HEK293 (cell line): ENCODE results near the gene ACTR1B.

Source experiments
- CTCF ChIA-PET: fragments of 350-600 bp; formaldehyde crosslinking; extraction: SDS; loops from one replicate; lab custom pipeline; 2021; ENCODE audit warnings: antibody characterized with exemption; lab: Yijun Ruan, JAX
- POLR2A ChIA-PET: fragments of 300-600 bp; formaldehyde crosslinking; extraction: SDS; loops from one replicate; lab custom pipeline; 2020; ENCODE audit warnings: antibody characterized with exemption, inconsistent platforms; lab: Yijun Ruan, JAX
- H3K27ac ChIP-seq: fragments of 200-500 bp; sonication (Bioruptor generic); 2 replicates; pipeline ENCODE4 v1.5.1; 2014; ENCODE audit warnings: low read depth, low read length, control low read depth, inconsistent platforms; ENCODE audit errors: extremely low read depth
- H3K36me3 ChIP-seq, 2 experiments: fragments of 200-500 bp in 1 of 2; sonication (Bioruptor generic) in 1 of 2; 1 replicate in 1 of 2; 2 replicates in 1 of 2; pipeline ENCODE4 v1.5.1; 2014 to 2017; ENCODE audit warnings: inconsistent platforms in 2 of 2, low read length in 2 of 2; ENCODE audit not compliant: control insufficient read depth in 2 of 2, insufficient read depth in 1 of 2
- H3K4me1 ChIP-seq: fragments of 200-500 bp; sonication (Bioruptor generic); 2 replicates; pipeline ENCODE4 v1.5.1; 2014; ENCODE audit warnings: mild to moderate bottlenecking, low read length, inconsistent platforms; ENCODE audit not compliant: control insufficient read depth, insufficient read depth
- H3K4me3 ChIP-seq: 2 replicates; pipeline ENCODE4 v1.5.1; 2011; ENCODE audit warnings: low read depth, mild to moderate bottlenecking, control low read depth, low read length, moderate library complexity
- H3K9me3 ChIP-seq: fragments of 200-500 bp; sonication (Bioruptor generic); 2 replicates; pipeline ENCODE4 v1.5.1; 2014; ENCODE audit warnings: low read depth, low read length, inconsistent platforms; ENCODE audit not compliant: control insufficient read depth, insufficient read depth
- BCL11B ChIP-seq: fragments of 450-650 bp; formaldehyde crosslinking; IDR thresholded peaks from 2 replicates; pipeline ENCODE4 v1.5.1; 2016; ENCODE audit warnings: low read depth, missing biosample characterization, missing genetic modification characterization
- PRDM4 ChIP-seq: fragments of 450-650 bp; formaldehyde crosslinking; IDR thresholded peaks from 2 replicates; pipeline ENCODE4 v1.5.1; 2017; ENCODE audit warnings: missing biosample characterization, missing genetic modification characterization
- RBAK ChIP-seq: fragments of 450-650 bp; formaldehyde crosslinking; IDR thresholded peaks from 2 replicates; pipeline ENCODE4 v1.5.1; 2016; ENCODE audit warnings: missing biosample characterization, missing genetic modification characterization
- TCF7L2 ChIP-seq: IDR thresholded peaks from 2 replicates; pipeline ENCODE4 v1.6.1; 2011; ENCODE audit warnings: low read depth, mild to moderate bottlenecking, inconsistent platforms, low read length, moderate library complexity, borderline replicate concordance
- TSHZ1 ChIP-seq: fragments of 450-650 bp; formaldehyde crosslinking; IDR thresholded peaks from 2 replicates; pipeline ENCODE4 v1.5.1; 2016; ENCODE audit warnings: missing biosample characterization, missing genetic modification characterization, borderline replicate concordance
- ZBTB1 ChIP-seq: fragments of 450-650 bp; formaldehyde crosslinking; IDR thresholded peaks from 2 replicates; pipeline ENCODE4 v1.5.1; 2016; ENCODE audit warnings: missing biosample characterization, missing genetic modification characterization
- ZBTB20 ChIP-seq: fragments of 450-650 bp; formaldehyde crosslinking; IDR thresholded peaks from 2 replicates; pipeline ENCODE4 v1.5.1; 2016; ENCODE audit warnings: missing biosample characterization, missing genetic modification characterization
- ZBTB26 ChIP-seq: fragments of 450-650 bp; formaldehyde crosslinking; optimal IDR thresholded peaks from 2 replicates; pipeline ENCODE3; 2016; ENCODE audit warnings: missing biosample characterization, mild to moderate bottlenecking, missing genetic modification characterization
- ZBTB8A ChIP-seq: fragments of 450-650 bp; formaldehyde crosslinking; IDR thresholded peaks from 2 replicates; pipeline ENCODE4 v1.5.1; 2016; ENCODE audit warnings: missing biosample characterization, missing genetic modification characterization
- ZFP41 ChIP-seq: fragments of 450-650 bp; formaldehyde crosslinking; IDR thresholded peaks from 2 replicates; pipeline ENCODE4 v1.5.1; 2016; ENCODE audit warnings: missing biosample characterization, missing genetic modification characterization, borderline replicate concordance
- ZNF19 ChIP-seq: fragments of 450-650 bp; formaldehyde crosslinking; IDR thresholded peaks from 2 replicates; pipeline ENCODE4; 2016; ENCODE audit warnings: missing biosample characterization, missing genetic modification characterization, low read depth
- ZNF202 ChIP-seq: fragments of 450-650 bp; formaldehyde crosslinking; IDR thresholded peaks from 2 replicates; pipeline ENCODE4 v1.5.1; 2016; ENCODE audit warnings: missing biosample characterization, missing genetic modification characterization, borderline replicate concordance
- ZNF433 ChIP-seq: fragments of 450-650 bp; formaldehyde crosslinking; IDR thresholded peaks from 2 replicates; pipeline ENCODE4 v1.5.1; 2016; ENCODE audit warnings: missing biosample characterization, missing genetic modification characterization, low read depth
- ZNF544 ChIP-seq: fragments of 450-650 bp; formaldehyde crosslinking; IDR thresholded peaks from 2 replicates; pipeline ENCODE4 v1.5.0; 2017; ENCODE audit warnings: missing biosample characterization, missing genetic modification characterization
- ZNF610 ChIP-seq: fragments of 450-650 bp; formaldehyde crosslinking; IDR thresholded peaks from 2 replicates; pipeline ENCODE4 v1.5.1; 2016; ENCODE audit warnings: missing biosample characterization, missing genetic modification characterization, borderline replicate concordance
- ZNF645 ChIP-seq: fragments of 450-650 bp; formaldehyde crosslinking; IDR thresholded peaks from 2 replicates; pipeline ENCODE4; 2016; ENCODE audit warnings: missing biosample characterization, missing genetic modification characterization
- ZNF660 ChIP-seq: fragments of 450-650 bp; IDR thresholded peaks from 2 replicates; pipeline ENCODE4 v1.5.1; 2018; ENCODE audit warnings: missing biosample characterization, mild to moderate bottlenecking, missing genetic modification characterization
- ZNF692 ChIP-seq: fragments of 450-650 bp; formaldehyde crosslinking; IDR thresholded peaks from 2 replicates; pipeline ENCODE4 v1.5.1; 2016; ENCODE audit warnings: missing biosample characterization, missing genetic modification characterization
- ZNF707 ChIP-seq: fragments of 450-650 bp; formaldehyde crosslinking; IDR thresholded peaks from 2 replicates; pipeline ENCODE4 v1.5.1; 2016; ENCODE audit warnings: missing biosample characterization, missing genetic modification characterization
- TF ChIP-seq, protein P1 (sequence below): fragments of 450-650 bp; formaldehyde crosslinking; IDR thresholded peaks from 2 replicates; pipeline ENCODE4 v1.5.1; 2016; ENCODE audit warnings: missing biosample characterization, missing genetic modification characterization
- TF ChIP-seq, protein P2 (sequence below): fragments of 450-650 bp; formaldehyde crosslinking; IDR thresholded peaks from 2 replicates; pipeline ENCODE4 v1.5.1; 2016; ENCODE audit warnings: missing biosample characterization, missing genetic modification characterization

The ACTR1B gene

GRCh38 chr2:97658691-97659157 lies 5.1 kb downstream of the ACTR1B start:
- H3K4me1 ChIP-seq: 0 out of 2 replicates have a peak, but pooled peaks cover 2% of the 10 kb centered on the region
- peaks cover 0 to 74% of the 10 kb centered on the region in 2 experiments; a peak in 2 of 3 replicates for H3K36me3 ChIP-seq
- CTCF ChIA-PET: no interaction called here
- H3K4me3 ChIP-seq: no peak overlapping the region
- TF ChIP-seq ZNF202 (no peak), BCL11B (tag by site-specific recombination) (no peak), RBAK (no peak), ZNF692 (tag by site-specific recombination) (no peak), ZFP41 (no peak), ZBTB8A (no peak), ZNF19 (tag by site-specific recombination) (no peak), ZNF707 (tag by site-specific recombination) (no peak), PRDM4 (tag by site-specific recombination) (no peak), ZNF610 (tag by site-specific recombination) (no peak), ZBTB26 (tag by site-specific recombination) (no peak)
- TF ChIP-seq, protein P1, sequence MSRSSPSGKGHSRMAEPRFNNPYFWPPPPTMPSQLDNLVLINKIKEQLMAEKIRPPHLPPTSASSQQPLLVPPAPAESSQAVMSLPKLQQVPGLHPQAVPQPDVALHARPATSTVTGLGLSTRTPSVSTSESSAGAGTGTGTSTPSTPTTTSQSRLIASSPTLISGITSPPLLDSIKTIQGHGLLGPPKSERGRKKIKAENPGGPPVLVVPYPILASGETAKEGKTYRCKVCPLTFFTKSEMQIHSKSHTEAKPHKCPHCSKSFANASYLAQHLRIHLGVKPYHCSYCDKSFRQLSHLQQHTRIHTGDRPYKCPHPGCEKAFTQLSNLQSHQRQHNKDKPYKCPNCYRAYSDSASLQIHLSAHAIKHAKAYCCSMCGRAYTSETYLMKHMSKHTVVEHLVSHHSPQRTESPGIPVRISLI: no peak
- H3K9me3 ChIP-seq: no peaks in the 10 kb centered on the region
- no peak overlapping the region for H3K27ac ChIP-seq
- POLR2A ChIA-PET: no interaction called here

DNA sequence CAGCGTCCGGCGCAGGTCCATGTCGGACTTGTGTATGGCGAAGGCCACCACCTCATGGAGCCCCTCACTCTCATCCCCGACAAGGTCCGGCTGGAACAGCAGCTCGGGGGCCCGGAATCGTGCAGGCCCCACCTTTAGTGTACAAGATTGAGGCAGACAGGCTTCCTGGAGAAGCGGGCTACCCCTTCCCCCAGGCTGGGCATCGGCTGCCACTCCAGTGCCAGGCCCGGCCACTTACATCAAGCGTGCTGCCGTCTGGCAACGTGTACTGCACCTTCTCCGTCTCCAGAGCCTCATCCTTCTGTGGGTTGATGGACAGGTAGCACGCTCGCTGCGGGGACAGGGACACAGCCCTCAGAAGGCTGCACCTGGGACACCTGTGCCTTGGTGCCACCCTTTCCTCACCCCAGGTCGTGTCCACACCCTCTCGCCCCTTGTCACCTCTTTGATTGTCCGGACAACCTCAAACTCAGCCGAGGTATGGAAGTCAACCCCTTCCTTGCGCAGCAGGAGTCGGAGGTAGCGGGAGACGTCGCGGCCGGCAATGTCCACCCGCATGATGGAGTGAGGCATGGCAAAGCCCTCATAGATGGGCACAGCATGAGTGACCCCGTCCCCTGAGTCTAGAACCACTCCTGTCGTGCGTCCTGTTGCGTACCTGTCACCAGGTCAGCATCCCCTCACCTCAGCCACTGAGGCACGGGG lies 5.7 kb downstream of the ACTR1B start:
- H3K4me1 ChIP-seq: 0 out of 2 replicates have a peak, but pooled peaks cover 2% of the 10 kb centered on the region
- ChIA-PET POLR2A (interaction anchor here (4.8 kb wide), 1 partner anchor 12 kb away, joined by 16 read pairs; the partner anchor contains the start of gene COX5B), CTCF (no interaction called here)
- H3K4me3 ChIP-seq: no peak overlapping the region
- peaks cover 0 to 77% of the 10 kb centered on the region in 2 experiments; a peak in 2 of 3 replicates for H3K36me3 ChIP-seq
- no peaks in the 10 kb centered on the region for H3K9me3 ChIP-seq
- no peak overlapping the region for H3K27ac ChIP-seq
- no peak for TF ChIP-seq ZFP41
- TF ChIP-seq ZNF544: no peak
- no peak for TF ChIP-seq TSHZ1 (tag by site-specific recombination)
- no peak for TF ChIP-seq ZNF433 (tag by site-specific recombination)
- no peak for TF ChIP-seq ZNF660 (tag by site-specific recombination)
- no peak for TF ChIP-seq ZBTB20 (tag by site-specific recombination)
- TF ChIP-seq TCF7L2: no peak
- no peak for TF ChIP-seq ZNF645 (tag by site-specific recombination)
- TF ChIP-seq ZBTB1 (tag by site-specific recombination): no peak
- TF ChIP-seq, protein P2, sequence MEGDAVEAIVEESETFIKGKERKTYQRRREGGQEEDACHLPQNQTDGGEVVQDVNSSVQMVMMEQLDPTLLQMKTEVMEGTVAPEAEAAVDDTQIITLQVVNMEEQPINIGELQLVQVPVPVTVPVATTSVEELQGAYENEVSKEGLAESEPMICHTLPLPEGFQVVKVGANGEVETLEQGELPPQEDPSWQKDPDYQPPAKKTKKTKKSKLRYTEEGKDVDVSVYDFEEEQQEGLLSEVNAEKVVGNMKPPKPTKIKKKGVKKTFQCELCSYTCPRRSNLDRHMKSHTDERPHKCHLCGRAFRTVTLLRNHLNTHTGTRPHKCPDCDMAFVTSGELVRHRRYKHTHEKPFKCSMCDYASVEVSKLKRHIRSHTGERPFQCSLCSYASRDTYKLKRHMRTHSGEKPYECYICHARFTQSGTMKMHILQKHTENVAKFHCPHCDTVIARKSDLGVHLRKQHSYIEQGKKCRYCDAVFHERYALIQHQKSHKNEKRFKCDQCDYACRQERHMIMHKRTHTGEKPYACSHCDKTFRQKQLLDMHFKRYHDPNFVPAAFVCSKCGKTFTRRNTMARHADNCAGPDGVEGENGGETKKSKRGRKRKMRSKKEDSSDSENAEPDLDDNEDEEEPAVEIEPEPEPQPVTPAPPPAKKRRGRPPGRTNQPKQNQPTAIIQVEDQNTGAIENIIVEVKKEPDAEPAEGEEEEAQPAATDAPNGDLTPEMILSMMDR (tag by site-specific recombination): no peak
